Stimulated activated CD4-positive, alpha-beta T cell treated with anti-CD3 and anti-CD28 coated beads, Interleukin-4, amount 100 ng/mL, for 4 hours (primary cell): ENCODE measurements around the gene CRYGA.
"Not testable (repeated sequence)": the region's sequence is repeated elsewhere in the genome, so short reads cannot be mapped to it uniquely, and the experiment has no call there.

Experiments used
- DNase-seq, 2 experiments: peaks; one replicate each; pipeline ENCODE4 v3.0.0-alpha.2; 2020

Gene CRYGA

GRCh38 chr2:208156439-208156838 lies 7.0 kb downstream of the CRYGA start:
- no peak for DNase-seq

GRCh38 chr2:208153156-208153555 lies 10.2 kb downstream of the CRYGA start:
- DNase-seq = no peak

GRCh38 chr2:208150956-208151355 lies 12.4 kb downstream of the CRYGA start:
- no peak for DNase-seq

GRCh38 chr2:208150094-208150493 lies 13.3 kb downstream of the CRYGA start:
- DNase-seq = no peak

GRCh38 chr2:208148803-208149202 lies 14.6 kb downstream of the CRYGA start:
- no peak for DNase-seq

- DNase-seq = no peak
Observed at GRCh38 chr2:208147759-208148158, 15.6 kb downstream of the CRYGA start.

- DNase-seq = no peak
Observed at GRCh38 chr2:208147008-208147407, 16.4 kb downstream of the CRYGA start.

GRCh38 chr2:208146006-208146405 lies 17.4 kb downstream of the CRYGA start, which contains the start of gene CRYGB:
Gene CRYGB, minus strand, starts transcription at chr2:208146158. Its CDS starts 38 bp downstream, at chr2:208146120.
- no peak for DNase-seq

GRCh38 chr2:208142925-208143799 lies 20.2 kb downstream of the CRYGA start:
- DNase-seq = no peak

GRCh38 chr2:208142240-208142924 lies 21.0 kb downstream of the CRYGA start:
- DNase-seq = no peak

- no peak for DNase-seq
Observed at GRCh38 chr2:208139447-208139846, 23.9 kb downstream of the CRYGA start.

- DNase-seq = not testable (repeated sequence)
Observed at GRCh38 chr2:208138334-208138733, 25.1 kb downstream of the CRYGA start.

GRCh38 chr2:208136716-208137094 lies 26.7 kb downstream of the CRYGA start:
- no peak for DNase-seq

- DNase-seq = no peak
Observed at GRCh38 chr2:208135794-208136715, 27.3 kb downstream of the CRYGA start.

- DNase-seq = no peak
Observed at GRCh38 chr2:208134928-208135586, 28.3 kb downstream of the CRYGA start.

GRCh38 chr2:208130712-208131110 lies 32.7 kb downstream of the CRYGA start:
- no peak for DNase-seq

- no peak for DNase-seq
Observed at GRCh38 chr2:208129744-208130711, 33.4 kb downstream of the CRYGA start, which contains the start of gene CRYGC. Gene CRYGC, minus strand, starts transcription at chr2:208129828. Its CDS starts 36 bp downstream, at chr2:208129792.

GRCh38 chr2:208128136-208128535 lies 35.3 kb downstream of the CRYGA start:
- DNase-seq = no peak

- DNase-seq = no peak
Observed at GRCh38 chr2:208127090-208127489, 36.3 kb downstream of the CRYGA start.

GRCh38 chr2:208125251-208125650 lies 38.1 kb downstream of the CRYGA start:
- no peak for DNase-seq
